ENCODE data around the gene CYP46A1.

The CYP46A1 gene

GRCh38 chr14:99698236-99698635, 14.1 kb downstream of the CYP46A1 start:
- Histone ChIP-seq H3K27ac (replicated peaks) (no peak overlapping the region), H3K27me3 (ENCODE audit: insufficient read depth, poor library complexity, severe bottlenecking) (no peaks in the 10 kb centered on the region), H3K4me3 (replicated peaks; ENCODE audit: insufficient read depth, low read length) (no peak overlapping the region)
- DNase-seq (ENCODE audit: low read depth in 1 of 2, low spot score in 1 of 2), result no peak
- TF ChIP-seq CTCF (IDR thresholded peaks at IDR 0.05; ENCODE audit: insufficient read depth, low read length), result no peak
- no peak for TF ChIP-seq POLR2AphosphoS5 (IDR thresholded peaks at IDR 0.05; ENCODE audit: low read depth)
- no peak for TF ChIP-seq REST (IDR thresholded peaks at IDR 0.05; ENCODE audit: insufficient replicate concordance, low read depth)
- TF ChIP-seq GABPA (IDR thresholded peaks at IDR 0.05; ENCODE audit: low read depth), result no peak
- TF ChIP-seq SPI1 (IDR thresholded peaks at IDR 0.05; ENCODE audit: borderline replicate concordance, low read depth), result no peak

GRCh38 chr14:99698642-99699041, 14.5 kb downstream of the CYP46A1 start:
- DNase-seq (ENCODE audit: low read depth in 1 of 2, low spot score in 1 of 2), result no peak
- Histone ChIP-seq H3K4me3 (replicated peaks; ENCODE audit: insufficient read depth, low read length) (no peak overlapping the region), H3K27ac (replicated peaks) (no peak overlapping the region), H3K27me3 (ENCODE audit: insufficient read depth, poor library complexity, severe bottlenecking) (no peaks in the 10 kb centered on the region)
- TF ChIP-seq CTCF (IDR thresholded peaks at IDR 0.05; ENCODE audit: insufficient read depth, low read length) (no peak), GABPA (IDR thresholded peaks at IDR 0.05; ENCODE audit: low read depth) (no peak), REST (IDR thresholded peaks at IDR 0.05; ENCODE audit: insufficient replicate concordance, low read depth) (no peak), POLR2AphosphoS5 (IDR thresholded peaks at IDR 0.05; ENCODE audit: low read depth) (no peak)

- Histone ChIP-seq H3K27ac (replicated peaks) (no peak overlapping the region), H3K4me3 (replicated peaks; ENCODE audit: insufficient read depth, low read length) (no peak overlapping the region), H3K27me3 (ENCODE audit: insufficient read depth, poor library complexity, severe bottlenecking) (no peaks in the 10 kb centered on the region)
- TF ChIP-seq SPI1 (IDR thresholded peaks at IDR 0.05; ENCODE audit: borderline replicate concordance, low read depth) (no peak), REST (IDR thresholded peaks at IDR 0.05; ENCODE audit: insufficient replicate concordance, low read depth) (no peak), CTCF (IDR thresholded peaks at IDR 0.05; ENCODE audit: insufficient read depth, low read length) (no peak), POLR2AphosphoS5 (IDR thresholded peaks at IDR 0.05; ENCODE audit: low read depth) (no peak)
- no peak for DNase-seq (ENCODE audit: low read depth in 1 of 2, low spot score in 1 of 2)
Observed at GRCh38 chr14:99699085-99699760, 15.1 kb downstream of the CYP46A1 start.
